ENCODE data around the gene EXT2. TPM values are rescaled to one million over a fixed set of nuclear protein-coding genes. Genes with fewer than 3 reads are reported as not detected.

The EXT2 gene
- polyA plus RNA-seq, 3 donors: 64.7 to 71.0 (median 67.8) TPM

GRCh38 chr11:44281151-44281550 is 185.7 kb downstream of the EXT2 start:
- DNase-seq: no peak

- no peak for DNase-seq
Measured at GRCh38 chr11:44282620-44283019, 187.1 kb downstream of the EXT2 start.

- no peak for DNase-seq
Measured at GRCh38 chr11:44285756-44286155, 190.3 kb downstream of the EXT2 start.

DNA sequence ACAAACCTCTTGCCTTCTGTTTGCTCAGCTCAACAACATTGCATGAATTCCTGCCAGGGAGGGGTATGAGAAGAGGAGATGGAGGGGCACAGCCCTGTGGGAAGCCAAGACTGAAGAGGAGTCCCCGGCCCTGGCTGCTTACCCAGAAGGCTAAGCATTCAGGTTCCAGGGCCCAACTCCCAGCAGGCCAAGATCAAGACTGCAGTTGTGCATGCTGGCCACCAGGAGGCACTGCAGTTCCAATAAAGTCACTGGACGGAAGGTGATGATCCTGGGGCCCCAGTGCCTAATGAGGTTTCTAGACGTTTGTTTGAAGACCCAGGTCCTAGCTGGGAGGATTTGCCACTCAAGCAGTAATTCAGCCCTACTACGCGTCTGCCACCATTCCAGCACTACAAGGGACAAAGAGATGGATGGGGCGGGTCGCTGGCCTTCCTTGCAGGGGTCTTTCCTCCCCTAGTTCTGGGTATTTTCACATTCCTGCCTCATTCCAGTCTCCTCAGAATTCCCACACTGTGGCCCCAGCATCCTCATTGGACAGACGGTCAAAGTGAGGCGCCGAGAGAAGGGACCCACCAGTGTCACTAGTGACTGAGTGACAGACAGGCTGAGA is 190.9 kb downstream of the EXT2 start:
- no peak for DNase-seq

DNA sequence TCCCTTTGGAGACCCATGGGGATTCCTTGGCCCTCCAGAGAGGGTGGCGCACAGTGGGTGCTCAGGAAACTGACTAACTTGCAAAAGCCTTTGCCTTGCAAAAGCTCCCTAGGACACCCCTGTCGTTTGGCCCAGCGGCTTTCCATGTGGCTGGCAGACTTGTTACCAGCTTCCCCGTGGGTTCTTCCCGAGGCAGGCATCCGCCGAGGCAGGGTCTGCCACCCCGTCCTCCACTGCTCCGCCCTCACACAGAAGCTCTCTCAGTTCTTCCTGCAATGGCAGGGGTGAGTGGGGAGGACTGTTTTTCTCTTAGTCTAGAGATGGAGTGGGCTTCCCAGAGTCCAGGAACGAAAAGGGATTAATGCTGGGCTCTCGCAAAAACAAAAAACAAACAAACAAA is 191.4 kb downstream of the EXT2 start:
- DNase-seq: no peak

GRCh38 chr11:44288133-44288526 is 192.7 kb downstream of the EXT2 start:
- no peak for DNase-seq

DNA sequence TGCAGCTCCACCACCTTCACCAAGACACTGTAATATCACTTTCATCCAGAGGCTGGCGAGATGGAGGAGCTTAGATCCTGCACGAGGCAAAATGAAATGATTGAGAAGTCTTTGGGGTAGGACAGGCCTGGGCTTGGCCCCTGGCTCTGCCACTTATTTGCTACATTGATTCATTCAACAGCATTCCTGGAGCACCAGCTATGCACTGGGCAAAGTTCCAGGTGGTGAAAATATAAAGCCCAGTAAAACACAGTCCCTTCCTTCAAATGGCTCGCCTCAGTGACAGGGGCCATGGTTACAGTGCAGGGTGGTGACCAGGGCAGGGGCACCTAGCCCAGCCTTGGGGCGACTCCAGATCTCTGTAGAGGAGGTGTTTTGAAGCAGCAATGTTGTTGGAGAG is 194.7 kb downstream of the EXT2 start:
- DNase-seq: no peak

Other genes starting within 250 kb of the EXT2 start
- gene ALKBH3, start 214.8 kb upstream of the EXT2 start, polyA plus RNA-seq (ENCODE audit: insufficient read length in 3 of 3): 10 to 100 TPM; 26.5 to 34.5 (median 32.5) TPM
- gene C11orf96, start 153.0 kb upstream of the EXT2 start, polyA plus RNA-seq (ENCODE audit: insufficient read length in 3 of 3): 10 to 100 TPM in 1 of 3 donors, 1 to 10 TPM in 2; 7.1 to 11.7 (median 7.9) TPM
- under 1 TPM in 1 of 3 donors, not detected in 2; 0.13 TPM for gene ACCSL, start 47.7 kb upstream of the EXT2 start, polyA plus RNA-seq (ENCODE audit: insufficient read length in 3 of 3)
- gene ACCS, start 29.4 kb upstream of the EXT2 start, polyA plus RNA-seq (ENCODE audit: insufficient read length in 3 of 3): 10 to 100 TPM; 39.0 to 55.0 (median 42.0) TPM
- under 1 TPM; 0.13 to 0.34 (median 0.27) TPM for gene ALX4, start 214.5 kb downstream of the EXT2 start, polyA plus RNA-seq (ENCODE audit: insufficient read length in 3 of 3)

All from renal pelvis (tissue), 4 donors.